ENCODE results near the gene CLSTN2.

DNA sequence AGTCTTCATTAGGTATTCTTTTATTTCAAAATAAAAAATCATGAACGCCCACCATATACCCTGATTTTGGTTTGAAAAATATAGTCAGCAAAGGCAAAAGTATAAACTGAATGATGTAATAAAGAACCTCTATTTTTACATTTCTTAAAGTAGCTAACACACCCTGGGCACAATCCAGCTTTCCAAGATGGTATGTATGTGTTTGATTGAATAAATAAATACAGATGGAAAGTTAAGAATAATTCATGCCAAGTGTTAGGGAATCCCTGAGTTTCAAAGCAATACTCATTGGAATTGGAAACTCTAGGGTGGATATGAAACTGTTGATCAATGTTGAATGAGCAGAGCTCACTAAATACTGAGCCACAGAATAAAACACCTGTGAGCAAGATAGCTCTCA, 679.0 kb downstream of the CLSTN2 start:
- TF ChIP-seq, protein P1, sequence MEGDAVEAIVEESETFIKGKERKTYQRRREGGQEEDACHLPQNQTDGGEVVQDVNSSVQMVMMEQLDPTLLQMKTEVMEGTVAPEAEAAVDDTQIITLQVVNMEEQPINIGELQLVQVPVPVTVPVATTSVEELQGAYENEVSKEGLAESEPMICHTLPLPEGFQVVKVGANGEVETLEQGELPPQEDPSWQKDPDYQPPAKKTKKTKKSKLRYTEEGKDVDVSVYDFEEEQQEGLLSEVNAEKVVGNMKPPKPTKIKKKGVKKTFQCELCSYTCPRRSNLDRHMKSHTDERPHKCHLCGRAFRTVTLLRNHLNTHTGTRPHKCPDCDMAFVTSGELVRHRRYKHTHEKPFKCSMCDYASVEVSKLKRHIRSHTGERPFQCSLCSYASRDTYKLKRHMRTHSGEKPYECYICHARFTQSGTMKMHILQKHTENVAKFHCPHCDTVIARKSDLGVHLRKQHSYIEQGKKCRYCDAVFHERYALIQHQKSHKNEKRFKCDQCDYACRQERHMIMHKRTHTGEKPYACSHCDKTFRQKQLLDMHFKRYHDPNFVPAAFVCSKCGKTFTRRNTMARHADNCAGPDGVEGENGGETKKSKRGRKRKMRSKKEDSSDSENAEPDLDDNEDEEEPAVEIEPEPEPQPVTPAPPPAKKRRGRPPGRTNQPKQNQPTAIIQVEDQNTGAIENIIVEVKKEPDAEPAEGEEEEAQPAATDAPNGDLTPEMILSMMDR (IDR thresholded peaks at IDR 0.05; ENCODE audit: low read length) = no peak
- TF ChIP-seq EZH2 (optimal IDR thresholded peaks at IDR 0.05; ENCODE audit: low read depth, low read length) = no peak
- no peak for TF ChIP-seq EZH2phosphoT487 (IDR thresholded peaks at IDR 0.05; ENCODE audit: low read length)

Data from MM.1S (cell line).